GM18951 (cell line): ENCODE data around the gene RIPOR1.
"Not testable (repeated sequence)": the region's sequence is repeated elsewhere in the genome, so short reads cannot be mapped to it uniquely, and the experiment has no call there.

Source experiments
- POLR2A ChIP-seq: IDR thresholded peaks from 4 replicates; pipeline ENCODE4 v1.6.1; 2011; ENCODE audit warnings: mild to moderate bottlenecking; ENCODE audit not compliant: insufficient read length, insufficient read depth; ENCODE audit errors: extremely low read depth
- in situ Hi-C: fragments of 300-500 bp; cut with MboI; formaldehyde crosslinking; loops from one replicate; pipeline ENCODE4 v1.12.0; 2022; ENCODE audit warnings: low sequenced_read_pairs, mixed read lengths, inconsistent platforms; ENCODE audit not compliant: unreplicated experiment

The RIPOR1 gene

DNA sequence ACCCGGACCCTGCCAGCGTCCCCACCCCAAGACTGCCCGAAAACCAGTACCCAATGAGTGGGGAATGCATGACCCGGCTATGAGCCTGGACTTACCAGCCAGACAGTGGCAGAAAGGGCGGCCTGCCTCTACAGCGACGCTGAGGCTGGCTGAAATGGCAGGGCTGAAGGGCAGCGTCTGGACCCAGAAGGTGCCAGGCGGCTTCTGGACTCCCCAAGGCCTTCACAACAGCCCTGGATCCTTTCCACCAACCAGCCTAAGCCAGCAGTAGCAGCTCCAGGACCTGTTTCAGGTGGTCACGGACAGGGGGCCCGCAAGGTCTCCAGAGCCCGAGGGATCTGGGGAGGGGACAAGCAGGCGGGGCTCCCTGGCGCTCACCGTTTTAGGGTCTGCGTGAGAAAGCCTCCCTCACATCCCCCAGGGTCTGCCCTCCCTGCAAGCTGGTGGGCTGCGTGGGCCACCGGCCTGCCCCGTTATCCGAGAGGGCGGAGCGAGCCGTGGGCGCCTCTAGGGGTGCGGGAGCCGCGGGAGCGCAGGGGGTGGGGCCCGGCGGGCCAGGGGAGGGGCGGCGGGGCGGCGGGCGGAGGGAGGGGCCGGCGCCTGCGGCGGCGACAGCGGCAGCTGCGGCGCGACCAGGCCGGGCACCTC lies at the start of gene RIPOR1:
RIPOR1 (plus strand) TSS at position 608 of the 648 bp plus-strand sequence. CDS start 9,618 bp downstream, outside the sequence.
- in situ Hi-C loops = no loop called here
- TF ChIP-seq POLR2A = no peak

GRCh38 chr16:67480833-67481560 lies 47.6 kb upstream of the RIPOR1 start, which contains the start of gene ATP6V0D1:
TSS of gene ATP6V0D1 (minus strand) at chr16:67481157. CDS start at chr16:67481086, 71 bp downstream.
- in situ Hi-C loops = no loop called here
- TF ChIP-seq POLR2A = peak; percentile 70

- TF ChIP-seq POLR2A = no peak
- in situ Hi-C loops = no loop called here
Measured at GRCh38 chr16:67481561-67482232, 46.9 kb upstream of the RIPOR1 start.

GRCh38 chr16:67482233-67482924 lies 46.2 kb upstream of the RIPOR1 start:
- in situ Hi-C loops = no loop called here
- TF ChIP-seq POLR2A = no peak

DNA sequence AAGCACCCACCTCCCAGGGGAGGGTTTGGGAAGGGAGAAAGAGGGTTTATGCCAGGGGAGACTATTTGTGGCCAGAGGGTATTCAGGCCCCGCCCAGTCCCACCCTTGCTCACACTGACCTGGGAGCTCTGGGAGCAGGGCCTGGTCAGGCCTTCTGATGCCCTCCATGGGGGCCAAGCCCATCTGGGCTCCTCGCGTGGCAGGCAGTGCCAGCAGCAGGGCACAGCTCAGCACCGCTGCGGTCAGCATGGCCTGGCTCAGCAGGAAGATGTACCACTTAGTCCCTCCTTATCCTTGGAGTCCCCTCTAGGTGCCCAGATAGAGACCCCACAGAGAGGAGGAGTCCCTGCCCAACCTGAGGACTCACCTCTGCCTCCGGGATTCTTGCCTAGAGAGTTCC lies 45.5 kb upstream of the RIPOR1 start, which contains the start of gene AGRP:
AGRP (minus strand) TSS at position 398 of the 400 bp plus-strand sequence; CDS start at position 249, 149 bp downstream.
- in situ Hi-C loops = no loop called here
- no peak for TF ChIP-seq POLR2A

DNA sequence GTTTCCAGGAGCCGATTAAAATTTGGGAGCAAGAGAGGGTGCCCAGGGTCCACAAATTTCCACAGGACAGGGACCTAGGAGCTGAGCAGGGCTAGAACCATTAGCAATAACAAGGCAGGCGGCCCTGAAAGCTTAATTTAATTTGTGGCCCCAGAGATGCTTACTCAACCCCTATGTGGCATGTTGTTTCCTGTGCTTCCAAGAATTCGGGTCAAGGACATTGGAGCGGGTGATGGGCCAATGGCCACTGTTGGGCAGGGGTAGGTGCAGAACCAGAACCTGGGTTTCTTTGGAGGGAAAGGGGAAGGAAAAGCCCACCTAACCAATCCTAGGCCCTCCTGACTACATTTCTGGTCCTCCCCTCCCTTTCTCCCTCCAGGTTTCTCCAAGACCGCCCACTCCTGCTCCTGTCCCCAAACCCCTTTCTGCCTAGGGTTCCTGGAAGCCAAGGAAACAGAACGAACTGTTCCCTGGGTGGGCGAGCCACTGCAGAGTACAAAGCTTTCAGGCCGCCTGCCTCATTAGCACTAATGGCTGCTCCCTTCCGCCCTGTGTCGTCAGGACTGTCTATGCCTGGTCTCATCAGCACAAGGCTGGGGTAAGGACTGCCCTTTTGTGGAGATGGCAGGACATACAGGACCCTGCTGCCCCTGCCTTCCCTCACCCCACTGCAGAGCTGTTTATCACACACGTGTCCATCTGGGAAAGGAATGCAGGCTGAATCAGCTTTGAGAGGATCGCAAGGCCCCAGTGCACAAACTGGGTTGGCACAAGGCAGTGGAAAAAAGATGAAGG lies 44.7 kb upstream of the RIPOR1 start:
- TF ChIP-seq POLR2A = no peak
- in situ Hi-C loops = no loop called here

DNA sequence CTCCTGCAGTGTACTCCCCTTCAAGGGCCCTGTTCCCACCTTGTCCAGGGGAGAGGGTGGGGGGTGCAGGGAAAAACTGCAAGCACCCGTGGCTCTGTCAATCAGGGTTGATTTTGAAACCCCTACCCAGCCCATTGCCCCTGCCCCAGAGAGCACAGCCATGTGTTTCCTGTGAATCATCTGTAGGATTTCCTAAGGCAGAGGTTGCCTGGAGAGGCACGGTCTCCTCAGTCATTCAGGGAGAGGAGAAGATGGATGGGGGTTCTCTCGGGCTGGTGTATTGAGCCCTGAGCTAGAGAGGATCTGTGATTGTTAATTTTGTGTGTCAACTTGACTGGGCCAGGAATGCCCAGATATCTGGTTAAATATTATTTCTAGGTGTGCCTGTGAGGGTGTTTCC lies 41.8 kb upstream of the RIPOR1 start:
- in situ Hi-C loops = no loop called here
- no peak for TF ChIP-seq POLR2A

GRCh38 chr16:67487561-67487960 lies 41.1 kb upstream of the RIPOR1 start:
- in situ Hi-C loops = not testable (repeated sequence)

DNA sequence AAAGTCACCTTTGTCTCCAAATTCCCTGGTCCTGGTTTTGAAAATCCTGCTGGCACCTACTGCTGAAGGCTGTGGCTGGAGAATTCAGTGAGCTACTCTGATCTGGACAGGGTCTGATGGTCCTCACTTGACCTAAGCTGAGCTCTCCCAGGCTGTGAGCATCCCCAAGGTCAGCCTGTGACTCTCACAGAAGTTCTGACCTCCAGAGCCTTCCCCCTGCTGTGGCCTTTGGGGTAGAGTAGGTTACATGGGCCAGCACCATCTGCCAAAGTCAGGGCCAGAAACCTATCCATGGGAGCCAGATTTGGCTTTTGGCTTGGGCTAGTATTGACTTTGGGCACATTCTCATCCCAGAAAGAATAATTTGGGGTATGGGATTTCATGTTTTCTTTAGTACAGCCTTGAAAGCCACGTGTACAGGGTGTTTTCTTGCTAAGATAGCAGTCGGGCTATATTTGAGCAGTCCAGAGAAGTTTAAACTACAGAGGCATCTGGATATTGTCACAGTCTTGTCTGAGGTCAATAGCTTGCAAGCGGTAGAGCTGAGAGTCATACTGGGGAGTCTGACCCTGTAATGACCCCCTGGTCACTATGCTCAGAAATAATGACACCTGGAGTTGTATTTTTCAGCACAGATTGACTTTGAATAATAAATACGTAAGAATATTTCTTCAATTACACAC lies 39.1 kb upstream of the RIPOR1 start:
- in situ Hi-C loops = no loop called here
- TF ChIP-seq POLR2A = no peak

GRCh38 chr16:67490335-67491096 lies 38.1 kb upstream of the RIPOR1 start:
- no peak for TF ChIP-seq POLR2A
- in situ Hi-C loops = no loop called here

GRCh38 chr16:67499106-67499505 lies 29.5 kb upstream of the RIPOR1 start:
- in situ Hi-C loops = no loop called here
- no peak for TF ChIP-seq POLR2A
